GM12878 (cell line): ENCODE results near the gene PASK. TPM values are rescaled to one million over a fixed set of nuclear protein-coding genes. Genes with fewer than 3 reads are reported as not detected.
A peak's percentile ranks its signal among the peaks of the same experiment; 100 is the strongest.

Source experiments
- ATAC-seq: fragments of 200-7000 bp; cut with Tn5 transposase; 3 replicates; pipeline ENCODE4 v1.9.1; 2020; ENCODE audit warnings: mild to moderate bottlenecking, moderate library complexity
- BruUV-seq: library from RNA; stranded (reverse); fragments of 400-500 nt; replicated peaks from 2 replicates; lab custom pipeline; 2021; lab: Mats Ljungman, UMichigan
- CTCF ChIA-PET: fragments of 300-600 bp; sonication (Branson Sonifier 250); formaldehyde crosslinking; extraction: SDS; loops from one replicate; lab custom pipeline; 2021; ENCODE audit warnings: inconsistent platforms; lab: Yijun Ruan, JAX
- POLR2A ChIA-PET: fragments of 350-600 bp; formaldehyde crosslinking; extraction: SDS; loops from one replicate; lab custom pipeline; 2021; ENCODE audit warnings: inconsistent platforms; lab: Charles Lee
- RAD21 ChIA-PET: fragments of 300-600 bp; sonication (Branson Sonifier 250); formaldehyde crosslinking; loops from one replicate; lab custom pipeline; 2023; ENCODE audit warnings: antibody characterized with exemption; ENCODE audit not compliant: unreplicated experiment; lab: Charles Lee
- SMC1A ChIA-PET: fragments of 300-600 bp; sonication (Branson Sonifier 250); formaldehyde crosslinking; loops from one replicate; lab custom pipeline; 2023; ENCODE audit not compliant: unreplicated experiment, uncharacterized antibody; lab: Charles Lee
- DNase-seq: peaks from one replicate; pipeline ENCODE4 v3.0.0-alpha.2; 2011; ENCODE audit warnings: low read depth, low spot score
- FAIRE-seq: peaks from 3 replicates; lab custom pipeline; 2011; peaks lifted over from hg19 to GRCh38; lab: Jason Lieb, UNC
- H2AFZ ChIP-seq: 2 replicates; pipeline ENCODE4 v1.6.0; 2011; ENCODE audit warnings: low read depth, low read length, control low read depth; ENCODE audit not compliant: control insufficient read depth
- H3K27ac ChIP-seq: 2 replicates; pipeline ENCODE4 v1.5.1; 2011; ENCODE audit warnings: control low read depth; ENCODE audit not compliant: control insufficient read depth, insufficient read depth
- H3K27me3 ChIP-seq, 2 experiments: replicated peaks in 1 of 2; 2 replicates each; pipeline versions ENCODE4 v1.6.0 to v1.6.1; 2011; ENCODE audit warnings: low read length in 1 of 2; ENCODE audit not compliant: control insufficient read depth in 2 of 2, insufficient read depth in 2 of 2
- H3K36me3 ChIP-seq, 2 experiments: 2 replicates each; pipeline ENCODE4 v1.5.1; 2011; ENCODE audit warnings: low read length in 1 of 2; ENCODE audit not compliant: control insufficient read depth in 2 of 2, insufficient read depth in 2 of 2
- H3K4me1 ChIP-seq: 2 replicates; pipeline ENCODE4 v1.6.1; 2011; ENCODE audit warnings: mild to moderate bottlenecking, low read length, moderate library complexity, mixed read lengths; ENCODE audit not compliant: control insufficient read depth, insufficient read depth
- H3K4me2 ChIP-seq: 2 replicates; pipeline ENCODE4 v1.6.0; 2011; ENCODE audit warnings: control low read depth; ENCODE audit not compliant: control insufficient read depth, insufficient read depth
- H3K4me3 ChIP-seq: fragments of 200-600 bp; sonication (generic); 2 replicates; pipeline ENCODE4 v1.5.1; 2016
- H3K79me2 ChIP-seq: 2 replicates; pipeline ENCODE4 v1.6.0; 2011; ENCODE audit warnings: low read length; ENCODE audit not compliant: control insufficient read depth, insufficient read depth
- H3K9ac ChIP-seq: 2 replicates; pipeline ENCODE4 v1.8.0; 2011; ENCODE audit warnings: low read length, control low read depth, mixed read lengths; ENCODE audit not compliant: control insufficient read depth, insufficient read depth
- H3K9me3 ChIP-seq: replicated peaks from 3 replicates; pipeline ENCODE4 v1.5.1; 2011; ENCODE audit warnings: mild to moderate bottlenecking, low read length; ENCODE audit not compliant: control insufficient read depth, insufficient read depth
- H4K20me1 ChIP-seq: 2 replicates; pipeline ENCODE4 v1.6.0; 2011; ENCODE audit not compliant: control insufficient read depth, insufficient read depth
- BCL3 ChIP-seq: IDR thresholded peaks from 2 replicates; pipeline ENCODE4 v1.6.1; 2011; ENCODE audit warnings: borderline replicate concordance, low read depth, mild to moderate bottlenecking, moderate library complexity, low read length; ENCODE audit not compliant: insufficient read depth, poor library complexity, severe bottlenecking
- CBFB ChIP-seq: IDR thresholded peaks from 2 replicates; pipeline ENCODE4 v1.6.1; 2016; ENCODE audit warnings: antibody characterized with exemption, low read depth
- E4F1 ChIP-seq: fragments of 450-650 bp; IDR thresholded peaks from 2 replicates; pipeline ENCODE4 v1.6.1; 2018; ENCODE audit warnings: borderline replicate concordance, mild to moderate bottlenecking; ENCODE audit not compliant: partially characterized antibody
- FOXK2 ChIP-seq: fragments of 450-650 bp; IDR thresholded peaks from 2 replicates; pipeline ENCODE4 v1.6.1; 2017; ENCODE audit warnings: mild to moderate bottlenecking, moderate library complexity
- MAX ChIP-seq: IDR thresholded peaks from 2 replicates; pipeline ENCODE4 v1.6.1; 2012; ENCODE audit warnings: low read depth, low read length, improper control_type of control experiment
- NFYB ChIP-seq: IDR thresholded peaks from 2 replicates; pipeline ENCODE4 v1.6.1; 2011; ENCODE audit warnings: low read depth, mild to moderate bottlenecking, low read length, improper control_type of control experiment, moderate library complexity; ENCODE audit not compliant: insufficient read depth
- NR2C2 ChIP-seq: IDR thresholded peaks from 2 replicates; pipeline ENCODE4 v1.6.1; 2011; ENCODE audit warnings: borderline replicate concordance, low read depth; ENCODE audit not compliant: control insufficient read depth, insufficient read length
- SIN3A ChIP-seq: IDR thresholded peaks from 2 replicates; pipeline ENCODE4 v1.6.1; 2012; ENCODE audit warnings: low read depth, low read length, improper control_type of control experiment
- TCF12 ChIP-seq: IDR thresholded peaks from 2 replicates; pipeline ENCODE4 v1.6.1; 2011; ENCODE audit warnings: low read depth, mild to moderate bottlenecking, low read length
- WRNIP1 ChIP-seq: IDR thresholded peaks from 2 replicates; pipeline ENCODE4 v1.6.1; 2011; ENCODE audit warnings: low read depth, low read length, improper control_type of control experiment, borderline replicate concordance
- ZNF207 ChIP-seq: fragments of 450-650 bp; IDR thresholded peaks from 2 replicates; pipeline ENCODE4 v1.6.1; 2014; ENCODE audit warnings: antibody characterized with exemption, mild to moderate bottlenecking, borderline replicate concordance
- WGBS: methylation state at CpG from one replicate; pipeline ENCODE4 v1.1.6; 2016; ENCODE audit warnings: low lambda C conversion rate; ENCODE audit not compliant: insufficient replicate concordance, insufficient coverage; ENCODE audit errors: missing lambda C conversion rate; 5-methylcytosine and 5-hydroxymethylcytosine counted together
- in situ Hi-C: fragments of 300-500 bp; cut with MboI; formaldehyde crosslinking; loops from 9 replicates; pipeline ENCODE4 v1.14.3; 2018; ENCODE audit warnings: mixed read lengths
- intact Hi-C: fragments of 100-400 bp; cut with micrococcal nuclease; formaldehyde crosslinking; loops from one replicate; pipeline ENCODE4 v1.14.2; 2022; ENCODE audit not compliant: unreplicated experiment
- polyA plus RNA-seq, 11 experiments: library from polyadenylated mRNA; depleted of rRNA in 4 of 11; unstranded in 6 of 11; stranded (reverse) in 5 of 11; fragments of >200 nt; fragmentation: Nextera tagmentation in 4 of 11; fragmentation: Illumina TruSeq in 1 of 11; extraction: Ambion mirVana in 4 of 11; extraction: Trizol in 1 of 11; gene quantifications; 1 replicate in 1 of 11; 2 replicates in 10 of 11; pipeline versions ENCODE4 v1.2.1 to v1.2.3, GENCODE V29; 2011 to 2016; ENCODE audit warnings: inconsistent platforms in 2 of 11, missing spikeins in 2 of 11, low read depth in 1 of 11
- total RNA-seq, 4 experiments: library from RNA; depleted of rRNA in 3 of 4; stranded (reverse); fragments of >200 nt in 3 of 4; fragmentation: Illumina TruSeq in 1 of 4; extraction: Trizol in 1 of 4; gene quantifications; 2 replicates each; pipeline versions ENCODE4 v1.2.1 to v1.2.3, GENCODE V29; 2013 to 2021

Gene PASK
- total and polyA plus RNA-seq, 10 of the 15 experiments (the other 5 are each of a cell fraction or from before 2014, with no cell fraction given) = 9.6 to 62.2 (median 28.5) TPM

- CTCF ChIA-PET = interaction anchor here (0.7 to 4.1 kb wide), 10 partner anchors 15 to 128 kb away, joined by 3 to 36 read pairs (median 4); partner anchors contain the start of gene MTERF4
Measured at GRCh38 chr2:241149675-241149924, 328 bp upstream of the PASK start.

GRCh38 chr2:241148239-241148638 lies 1.0 kb downstream of the PASK start:
- peaks cover 23% of the 10 kb centered on the region for H3K4me1 ChIP-seq
- peak; percentile 89 for FAIRE-seq
- in situ Hi-C loops = no loop called here
- H3K79me2 ChIP-seq = peaks cover 46% of the 10 kb centered on the region
- intact Hi-C loops = loop anchor here (2.0 to 10.0 kb wide), 3 partner anchors 21 to 63 kb away; partner anchors contain the start of gene MTERF4
- peak overlapping the region; percentile 17; the same call in 1 of the 2 replicates for H2AFZ ChIP-seq
- H3K36me3 ChIP-seq = 0 out of 4 replicates have a peak, but pooled peaks cover 0 to 2% of the 10 kb centered on the region in 2 experiments
- POLR2A ChIA-PET = interaction anchor here (0.6 to 2.9 kb wide), 3 partner anchors 18 to 314 kb away, joined by 3 to 16 read pairs (median 9); no protein-coding TSS in a partner anchor
- DNase-seq = no peak
- SMC1A ChIA-PET = interaction anchor here (0.9 to 6.2 kb wide), 7 partner anchors 19 to 210 kb away, joined by 3 to 45 read pairs (median 5); partner anchors contain the start of gene MTERF4
- no peaks in the 10 kb centered on the region for H3K27me3 ChIP-seq
- CTCF ChIA-PET = interaction anchor here (1.0 to 1.2 kb wide), 2 partner anchors 49 to 70 kb away, joined by 3 to 4 read pairs; no protein-coding TSS in a partner anchor
- peak overlapping the region; percentile 90 for H3K4me2 ChIP-seq
- H3K9me3 ChIP-seq = no peaks in the 10 kb centered on the region
- no peak for ATAC-seq
- 0 out of 2 replicates have a peak overlapping the region, but pooled peaks have one; percentile 13 for H3K27ac ChIP-seq
- TSS peak; percentile 57 for BruUV-seq
- 51% methylated on average over 4 of the region's 4 CpGs for WGBS
- TF ChIP-seq E4F1 (no peak), BCL3 (no peak), FOXK2 (no peak), NR2C2 (no peak), ZNF207 (no peak), WRNIP1 (no peak)
- TF ChIP-seq, all 136 proteins: peak for 0
- RAD21 ChIA-PET = interaction anchor here (1.0 to 3.7 kb wide), 4 partner anchors 35 to 70 kb away, joined by 3 to 26 read pairs (median 10); no protein-coding TSS in a partner anchor
- Histone ChIP-seq H3K4me3 (peak overlapping the region; percentile 74), H4K20me1 (no peaks in the 10 kb centered on the region), H3K9ac (peak overlapping the region; percentile 76)

More at GRCh38 chr2:241149675-241149924, 328 bp upstream of the PASK start:
- Histone ChIP-seq H2AFZ (peak overlapping the region; percentile 98), H3K27ac (0 out of 2 replicates have a peak overlapping the region, but pooled peaks have one; percentile 35), H4K20me1 (no peaks in the 10 kb centered on the region), H3K4me3 (peak overlapping the region; percentile 74), H3K27me3 (no peaks in the 10 kb centered on the region), H3K4me1 (peaks cover 23% of the 10 kb centered on the region)
- FAIRE-seq = no peak
- in situ Hi-C loops = no loop called here
- ChIA-PET RAD21 (interaction anchor here (0.7 to 3.7 kb wide), 14 partner anchors 20 to 217 kb away, joined by 3 to 62 read pairs (median 6); partner anchors contain the start of genes HDLBP and MTERF4), SMC1A (interaction anchor here (0.7 to 6.2 kb wide), 10 partner anchors 28 to 563 kb away, joined by 3 to 49 read pairs (median 4); partner anchors contain the start of genes CAPN10 and MTERF4)
- ATAC-seq = peak; percentile 16; the same call in 2 of the 3 replicates
- TF ChIP-seq CBFB = peak; percentile 54; the same call in 1 of the 2 replicates
- peak; percentile 7; the same call in 1 of the 2 replicates for TF ChIP-seq MAX
- TF ChIP-seq SIN3A = 0 out of 2 replicates have a peak, but pooled peaks have one; percentile 1
- TF ChIP-seq NR2C2 = no peak
- 0 out of 2 replicates have a peak, but pooled peaks have one; percentile 5 for TF ChIP-seq TCF12
- no peak for TF ChIP-seq NFYB
- TF ChIP-seq, all 136 proteins: peak for 4
- Histone ChIP-seq H3K9ac (peak overlapping the region; percentile 84; the same call in 1 of the 2 replicates), H3K36me3 (peaks cover 4% of the 10 kb centered on the region in 2 experiments; a peak in 2 of 4 replicates), H3K4me2 (peak overlapping the region; percentile 93), H3K9me3 (no peaks in the 10 kb centered on the region), H3K79me2 (peaks cover 46% of the 10 kb centered on the region)
- under 1% methylated on average over 22 of the region's 23 CpGs for WGBS
- intact Hi-C loops = loop anchor here (2.0 to 10.0 kb wide), 3 partner anchors 23 to 65 kb away; partner anchors contain the start of gene MTERF4
- no TSS peak for BruUV-seq
- DNase-seq = no peak
- POLR2A ChIA-PET = interaction anchor here (0.7 to 3.4 kb wide), 16 partner anchors 14 to 588 kb away, joined by 3 to 16 read pairs (median 5); partner anchors contain the start of gene MTERF4
